ENCODE results near the gene IL34.

IL34 gene

GRCh38 chr16:70689970-70690891 lies 43.9 kb downstream of the IL34 start:
- no peak for DNase-seq

GRCh38 chr16:70691223-70692129 lies 45.1 kb downstream of the IL34 start:
- no peak for DNase-seq

- no peak for DNase-seq
These were observed 45.9 kb downstream of the IL34 start for GRCh38 chr16:70692130-70692872.

- DNase-seq: no peak
These were observed 46.7 kb downstream of the IL34 start for GRCh38 chr16:70692873-70693671.

GRCh38 chr16:70694088-70694867 lies 47.9 kb downstream of the IL34 start:
- DNase-seq: no peak

- no peak for DNase-seq
These were observed 48.5 kb downstream of the IL34 start for GRCh38 chr16:70694868-70695218.

- no peak for DNase-seq
These were observed 49.1 kb downstream of the IL34 start for GRCh38 chr16:70695331-70696070.

- no peak for DNase-seq
These were observed 50.0 kb downstream of the IL34 start for GRCh38 chr16:70696355-70696754.

GRCh38 chr16:70696952-70697593 lies 50.7 kb downstream of the IL34 start:
- no peak for DNase-seq

GRCh38 chr16:70697594-70698170 lies 51.3 kb downstream of the IL34 start:
- DNase-seq: no peak

- DNase-seq: no peak
These were observed 52.5 kb downstream of the IL34 start for GRCh38 chr16:70698901-70699300.

GRCh38 chr16:70699696-70700095 lies 53.3 kb downstream of the IL34 start:
- DNase-seq: no peak

- no peak for DNase-seq
These were observed 54.0 kb downstream of the IL34 start for GRCh38 chr16:70700101-70701020.

- no peak for DNase-seq
These were observed 54.7 kb downstream of the IL34 start for GRCh38 chr16:70701036-70701435.

- no peak for DNase-seq
These were observed 55.2 kb downstream of the IL34 start for GRCh38 chr16:70701596-70701995.

- DNase-seq: no peak
These were observed 55.6 kb downstream of the IL34 start for GRCh38 chr16:70701998-70702397.

- no peak for DNase-seq
These were observed 56.3 kb downstream of the IL34 start for GRCh38 chr16:70702624-70703023.

GRCh38 chr16:70703041-70703834 lies 56.9 kb downstream of the IL34 start:
- no peak for DNase-seq
